SU-DHL-6 (cell line): ENCODE results near the gene SPP2.

Experiments
- H2AFZ ChIP-seq: fragments of 200-600 bp; sonication (generic); 2 replicates; pipeline ENCODE4 v1.6.1; 2014; ENCODE audit warnings: low read depth, mild to moderate bottlenecking, moderate library complexity, mixed read lengths, antibody characterized with exemption, low read length; ENCODE audit not compliant: severe bottlenecking
- H3F3A ChIP-seq: fragments of 200-600 bp; shearing (Covaris generic); 2 replicates; pipeline ENCODE4 v1.6.0; 2016; ENCODE audit warnings: antibody characterized with exemption, mild to moderate bottlenecking; ENCODE audit not compliant: insufficient read depth
- H3K27ac ChIP-seq: fragments of 200-600 bp; sonication (generic); 2 replicates; pipeline ENCODE4 v1.5.1; 2016; ENCODE audit warnings: low read depth, mild to moderate bottlenecking, low read length, moderate library complexity, mixed read lengths
- H3K27me3 ChIP-seq: fragments of 200-600 bp; sonication (generic), shearing (Covaris generic); 2 replicates; pipeline ENCODE4 v1.6.0; 2014; ENCODE audit warnings: mild to moderate bottlenecking, low read length
- H3K36me3 ChIP-seq: fragments of 200-600 bp; sonication (generic); 2 replicates; pipeline ENCODE4 v1.6.1; 2014; ENCODE audit warnings: mild to moderate bottlenecking, low read length, mixed read lengths
- H3K4me2 ChIP-seq: fragments of 300-600, 200-600 bp; shearing (Covaris generic), sonication (generic); 2 replicates; pipeline ENCODE4 v1.6.0; 2014; ENCODE audit warnings: low read length, low read depth, mild to moderate bottlenecking; ENCODE audit not compliant: poor library complexity, severe bottlenecking
- H3K4me3 ChIP-seq: fragments of 200-600 bp; sonication (generic); 2 replicates; pipeline ENCODE4 v1.5.1; 2014; ENCODE audit warnings: antibody characterized with exemption, low read length, mild to moderate bottlenecking, mixed read lengths; ENCODE audit not compliant: insufficient read depth, poor library complexity, severe bottlenecking
- H3K79me2 ChIP-seq: fragments of 200-600 bp; sonication (generic); 2 replicates; pipeline ENCODE4 v1.6.1; 2014; ENCODE audit warnings: mild to moderate bottlenecking, low read length, moderate library complexity; ENCODE audit not compliant: insufficient read depth
- H3K9ac ChIP-seq: fragments of 200-600 bp; sonication (generic); 2 replicates; pipeline ENCODE4 v1.7.0; 2014; ENCODE audit warnings: mild to moderate bottlenecking, low read length
- H3K9me2 ChIP-seq: fragments of 200-600 bp; sonication (generic); replicated peaks from 2 replicates; pipeline ENCODE4 v1.6.1; 2014; ENCODE audit warnings: low read length; ENCODE audit not compliant: insufficient read depth
- H3K9me3 ChIP-seq: fragments of 200-600 bp; sonication (generic); 2 replicates; pipeline ENCODE4 v1.6.1; 2014; ENCODE audit warnings: low read length, mixed read lengths; ENCODE audit not compliant: insufficient read depth
- H4K20me1 ChIP-seq: fragments of 200-600 bp; sonication (generic); 2 replicates; pipeline ENCODE4 v1.6.1; 2014; ENCODE audit warnings: low read depth, mild to moderate bottlenecking, antibody characterized with exemption, low read length, moderate library complexity, mixed read lengths
- CTCF ChIP-seq: fragments of 200-600 bp; sonication (generic); IDR thresholded peaks from one replicate; pipeline ENCODE4 v1.5.1; 2017; ENCODE audit warnings: antibody characterized with exemption, mild to moderate bottlenecking, low read length, moderate library complexity; ENCODE audit not compliant: insufficient read depth, poor library complexity, severe bottlenecking
- EZH2phosphoT487 ChIP-seq: fragments of 200-600 bp; sonication (generic), shearing (Covaris generic); conservative IDR thresholded peaks from 2 replicates; pipeline ENCODE4 v1.6.1; 2018; ENCODE audit warnings: mild to moderate bottlenecking, antibody characterized with exemption, low read length, moderate library complexity, mixed read lengths

SPP2 gene, protein sequence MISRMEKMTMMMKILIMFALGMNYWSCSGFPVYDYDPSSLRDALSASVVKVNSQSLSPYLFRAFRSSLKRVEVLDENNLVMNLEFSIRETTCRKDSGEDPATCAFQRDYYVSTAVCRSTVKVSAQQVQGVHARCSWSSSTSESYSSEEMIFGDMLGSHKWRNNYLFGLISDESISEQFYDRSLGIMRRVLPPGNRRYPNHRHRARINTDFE

GRCh38 chr2:234050455-234051135 lies at the start of gene SPP2:
Gene SPP2 (plus strand): TSS chr2:234050702. CDS start chr2:234050787, 85 bp downstream.
- no peak within 1 kb of the TSS for H3K27ac ChIP-seq
- H3F3A ChIP-seq = no peaks in the 10 kb centered on the region
- no peak within 1 kb of the TSS for H2AFZ ChIP-seq
- H3K4me2 ChIP-seq = no peak within 1 kb of the TSS
- H3K9me2 ChIP-seq = no peaks in the 10 kb centered on the region
- H3K4me3 ChIP-seq = no peak within 1 kb of the TSS
- H3K36me3 ChIP-seq = no peaks in the 10 kb centered on the region
- no peaks in the 10 kb centered on the region for H3K79me2 ChIP-seq
- no peaks in the 10 kb centered on the region for H3K27me3 ChIP-seq
- H3K9me3 ChIP-seq = no peaks in the 10 kb centered on the region
- no peak within 1 kb of the TSS for H3K9ac ChIP-seq
- no peaks in the 10 kb centered on the region for H4K20me1 ChIP-seq
- TF ChIP-seq CTCF = no peak

GRCh38 chr2:234001380-234002160 lies 48.9 kb upstream of the SPP2 start:
- Histone ChIP-seq H2AFZ (no peak overlapping the region), H3K36me3 (no peaks in the 10 kb centered on the region), H3K4me3 (no peak overlapping the region), H3K9ac (no peak overlapping the region), H3F3A (no peaks in the 10 kb centered on the region), H3K9me3 (no peaks in the 10 kb centered on the region), H3K27ac (no peak overlapping the region), H3K27me3 (no peaks in the 10 kb centered on the region), H3K9me2 (no peaks in the 10 kb centered on the region), H4K20me1 (no peaks in the 10 kb centered on the region), H3K4me2 (no peak overlapping the region), H3K79me2 (no peaks in the 10 kb centered on the region)
- TF ChIP-seq CTCF (no peak), EZH2phosphoT487 (no peak)

GRCh38 chr2:234002281-234002680 lies 48.2 kb upstream of the SPP2 start:
- H3K9me3 ChIP-seq = no peaks in the 10 kb centered on the region
- TF ChIP-seq CTCF (no peak), EZH2phosphoT487 (no peak)
- H3K4me3 ChIP-seq = no peak overlapping the region
- H3K9ac ChIP-seq = no peak overlapping the region
- H3F3A ChIP-seq = no peaks in the 10 kb centered on the region
- no peak overlapping the region for H3K4me2 ChIP-seq
- H3K27ac ChIP-seq = no peak overlapping the region
- H2AFZ ChIP-seq = no peak overlapping the region
- no peaks in the 10 kb centered on the region for H3K9me2 ChIP-seq
- H4K20me1 ChIP-seq = no peaks in the 10 kb centered on the region
- H3K79me2 ChIP-seq = no peaks in the 10 kb centered on the region
- no peaks in the 10 kb centered on the region for H3K36me3 ChIP-seq
- no peaks in the 10 kb centered on the region for H3K27me3 ChIP-seq
